Nephron progenitor cell (in vitro differentiated cells): ENCODE measurements around the gene VAPA.

Source experiments
- DNase-seq: peaks from one replicate; pipeline ENCODE4 v3.0.0; 2021
- H3K27ac Mint-ChIP-seq: 2 replicates; pipeline ENCODE4 v1.8.0; 2021; ENCODE audit warnings: mild to moderate bottlenecking, moderate library complexity, mixed read lengths
- H3K27me3 Mint-ChIP-seq: 2 replicates; pipeline ENCODE4 v1.8.0; 2021; ENCODE audit warnings: mild to moderate bottlenecking, low read depth, mixed read lengths; ENCODE audit not compliant: poor library complexity
- H3K36me3 Mint-ChIP-seq: 2 replicates; pipeline ENCODE4 v1.8.0; 2021; ENCODE audit warnings: low read depth, mixed read lengths
- H3K4me1 Mint-ChIP-seq: 2 replicates; pipeline ENCODE4 v1.8.0; 2021; ENCODE audit warnings: mixed read lengths
- H3K4me3 Mint-ChIP-seq: 2 replicates; pipeline ENCODE4 v1.8.0; 2021; ENCODE audit warnings: mild to moderate bottlenecking, moderate library complexity, mixed read lengths
- H3K9me3 Mint-ChIP-seq: 2 replicates; pipeline ENCODE4 v1.8.0; 2021; ENCODE audit warnings: mild to moderate bottlenecking, moderate library complexity, mixed read lengths
- TF ChIP-seq, protein P1 (sequence below): fragments of 200-600 bp; sonication (generic); IDR thresholded peaks from 2 replicates; pipeline ENCODE4 v1.5.0; 2021; ENCODE audit warnings: antibody characterized with exemption

VAPA gene, protein sequence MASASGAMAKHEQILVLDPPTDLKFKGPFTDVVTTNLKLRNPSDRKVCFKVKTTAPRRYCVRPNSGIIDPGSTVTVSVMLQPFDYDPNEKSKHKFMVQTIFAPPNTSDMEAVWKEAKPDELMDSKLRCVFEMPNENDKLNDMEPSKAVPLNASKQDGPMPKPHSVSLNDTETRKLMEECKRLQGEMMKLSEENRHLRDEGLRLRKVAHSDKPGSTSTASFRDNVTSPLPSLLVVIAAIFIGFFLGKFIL

DNA sequence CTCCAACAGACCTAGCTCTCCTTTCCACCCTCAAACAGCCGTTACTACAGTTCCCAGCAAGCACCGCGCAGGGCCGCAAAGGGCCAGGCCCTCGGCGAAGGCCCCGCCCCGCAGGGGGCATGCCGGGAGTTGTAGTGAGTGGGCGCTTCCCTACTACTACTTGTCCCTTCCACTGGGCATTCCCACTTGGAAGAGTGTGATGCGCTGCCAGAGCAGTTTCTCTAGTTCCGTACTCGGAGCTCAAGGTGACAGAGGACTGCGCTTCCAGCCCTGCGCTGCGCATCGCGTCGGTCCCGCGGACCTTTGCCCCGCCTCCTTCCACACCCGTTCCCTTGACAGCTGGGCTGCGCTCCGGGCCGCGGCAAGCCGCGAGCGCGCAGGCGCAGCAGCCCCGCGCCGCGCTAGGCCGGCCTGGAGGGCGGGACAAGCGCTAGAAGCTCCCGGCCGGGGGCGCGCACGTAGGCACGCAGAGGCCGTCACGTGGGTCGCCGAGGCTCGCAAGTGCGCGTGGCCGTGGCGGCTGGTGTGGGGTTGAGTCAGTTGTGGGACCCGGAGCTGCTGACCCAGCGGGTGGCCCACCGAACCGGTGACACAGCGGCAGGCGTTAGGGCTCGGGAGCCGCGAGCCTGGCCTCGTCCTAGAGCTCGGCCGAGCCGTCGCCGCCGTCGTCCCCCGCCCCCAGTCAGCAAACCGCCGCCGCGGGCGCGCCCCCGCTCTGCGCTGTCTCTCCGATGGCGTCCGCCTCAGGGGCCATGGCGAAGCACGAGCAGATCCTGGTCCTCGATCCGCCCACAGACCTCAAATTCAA is at the start of gene VAPA:
Gene VAPA (plus strand): TSS at position 491 of the 808 bp plus-strand sequence. CDS start 241 bp downstream, at position 732.
- H3K4me3 Mint-ChIP-seq: peak within 1 kb of the TSS; percentile 93
- peaks cover 8% of the 10 kb centered on the region for H3K27me3 Mint-ChIP-seq
- H3K27ac Mint-ChIP-seq: peak within 1 kb of the TSS; percentile 72
- TF ChIP-seq, protein P1, sequence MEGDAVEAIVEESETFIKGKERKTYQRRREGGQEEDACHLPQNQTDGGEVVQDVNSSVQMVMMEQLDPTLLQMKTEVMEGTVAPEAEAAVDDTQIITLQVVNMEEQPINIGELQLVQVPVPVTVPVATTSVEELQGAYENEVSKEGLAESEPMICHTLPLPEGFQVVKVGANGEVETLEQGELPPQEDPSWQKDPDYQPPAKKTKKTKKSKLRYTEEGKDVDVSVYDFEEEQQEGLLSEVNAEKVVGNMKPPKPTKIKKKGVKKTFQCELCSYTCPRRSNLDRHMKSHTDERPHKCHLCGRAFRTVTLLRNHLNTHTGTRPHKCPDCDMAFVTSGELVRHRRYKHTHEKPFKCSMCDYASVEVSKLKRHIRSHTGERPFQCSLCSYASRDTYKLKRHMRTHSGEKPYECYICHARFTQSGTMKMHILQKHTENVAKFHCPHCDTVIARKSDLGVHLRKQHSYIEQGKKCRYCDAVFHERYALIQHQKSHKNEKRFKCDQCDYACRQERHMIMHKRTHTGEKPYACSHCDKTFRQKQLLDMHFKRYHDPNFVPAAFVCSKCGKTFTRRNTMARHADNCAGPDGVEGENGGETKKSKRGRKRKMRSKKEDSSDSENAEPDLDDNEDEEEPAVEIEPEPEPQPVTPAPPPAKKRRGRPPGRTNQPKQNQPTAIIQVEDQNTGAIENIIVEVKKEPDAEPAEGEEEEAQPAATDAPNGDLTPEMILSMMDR: no peak
- H3K4me1 Mint-ChIP-seq: peaks cover 23% of the 10 kb centered on the region
- H3K36me3 Mint-ChIP-seq: no peaks in the 10 kb centered on the region
- H3K9me3 Mint-ChIP-seq: no peaks in the 10 kb centered on the region
- peak; percentile 92 for DNase-seq

DNA sequence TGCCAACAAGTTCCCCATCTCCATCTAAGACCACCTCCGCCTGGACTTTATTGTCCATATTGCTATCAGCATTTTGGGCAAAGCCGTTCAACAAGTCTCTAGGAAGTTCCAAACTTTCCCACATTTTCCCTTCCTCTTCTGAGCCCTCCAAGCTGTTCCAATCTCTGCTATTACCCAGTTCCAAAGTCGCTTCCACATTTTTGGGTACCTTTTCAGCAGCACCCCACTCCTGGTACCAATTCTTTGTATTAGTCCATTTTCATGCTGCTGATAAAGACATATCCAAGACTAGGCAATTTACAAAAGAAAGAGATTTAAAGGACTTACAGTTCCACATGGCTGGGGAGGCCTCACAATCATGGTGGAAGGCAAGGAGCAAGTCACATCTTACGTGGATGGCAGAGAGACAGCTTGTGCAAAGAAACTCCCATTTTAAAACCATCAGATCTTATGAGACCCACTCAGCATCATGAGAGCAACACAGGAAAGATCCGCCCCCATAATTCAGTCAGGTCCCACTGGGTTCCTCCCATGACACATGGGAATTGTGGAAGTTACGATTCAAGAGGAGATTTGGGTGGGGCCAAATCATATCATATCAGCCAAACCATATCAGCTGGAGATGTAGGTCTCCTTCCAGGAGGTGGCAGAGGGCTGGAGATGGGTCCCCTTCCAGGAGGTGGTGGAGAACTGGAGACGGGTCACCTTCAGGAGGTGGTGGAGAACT is 47.9 kb upstream of the VAPA start:
- H3K4me1 Mint-ChIP-seq: peaks cover 30% of the 10 kb centered on the region
- peaks cover 3% of the 10 kb centered on the region for H3K27me3 Mint-ChIP-seq
- DNase-seq: no peak
- H3K27ac Mint-ChIP-seq: peak overlapping the region; percentile 74
- H3K4me3 Mint-ChIP-seq: no peak overlapping the region
- H3K9me3 Mint-ChIP-seq: peaks cover 33% of the 10 kb centered on the region
- H3K36me3 Mint-ChIP-seq: peaks cover 12% of the 10 kb centered on the region
- TF ChIP-seq, protein P1: no peak

DNA sequence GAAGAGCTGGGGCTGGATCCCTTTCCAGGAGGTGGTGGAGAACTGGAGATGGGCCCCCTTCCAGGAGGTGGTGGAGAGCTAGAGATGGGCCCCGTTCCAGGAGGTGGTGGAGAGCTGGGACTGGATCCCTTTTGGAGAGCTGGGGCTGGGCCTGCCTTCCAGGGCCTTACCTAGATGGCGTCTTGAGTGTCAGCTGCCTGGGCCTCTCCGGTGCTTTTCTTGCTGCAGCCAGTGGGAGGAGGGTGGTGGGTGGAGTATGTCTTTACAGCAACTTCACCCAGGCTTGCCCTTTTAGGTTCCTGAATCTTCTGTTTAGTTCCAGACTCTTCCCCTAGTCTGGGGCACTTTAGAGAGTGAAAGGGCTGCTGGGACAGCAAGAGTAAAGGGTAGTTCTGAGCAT is 47.2 kb upstream of the VAPA start:
- DNase-seq: no peak
- Mint-ChIP-seq H3K4me1 (peaks cover 37% of the 10 kb centered on the region), H3K27ac (no peak overlapping the region), H3K27me3 (peaks cover 3% of the 10 kb centered on the region), H3K36me3 (peaks cover 12% of the 10 kb centered on the region), H3K9me3 (peaks cover 33% of the 10 kb centered on the region), H3K4me3 (no peak overlapping the region)
- TF ChIP-seq, protein P1: no peak

DNA sequence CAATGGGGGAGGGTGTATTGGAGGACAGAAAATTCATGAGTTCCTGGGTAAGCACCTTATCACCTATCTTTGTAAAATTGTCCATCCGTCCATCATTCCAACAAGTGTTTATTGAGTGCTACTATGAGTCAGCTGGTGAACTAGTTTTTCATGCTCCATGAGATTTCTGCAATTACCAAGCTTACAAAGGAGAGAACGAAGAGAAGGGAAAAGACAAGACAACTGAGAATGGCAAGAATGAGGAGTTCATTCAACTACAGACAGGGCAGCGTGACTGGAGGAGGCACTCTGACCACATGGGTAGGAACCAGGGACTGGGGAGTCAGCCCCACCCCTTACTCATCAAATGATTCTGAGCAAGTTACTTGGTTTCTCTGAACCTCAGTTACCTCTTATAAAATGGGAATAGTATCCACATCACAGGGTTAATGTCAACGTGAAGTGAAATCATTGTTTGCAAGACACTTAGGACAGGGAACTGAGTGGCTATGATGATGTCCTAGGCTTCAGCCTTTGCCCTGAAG is 46.7 kb upstream of the VAPA start:
- H3K36me3 Mint-ChIP-seq: peaks cover 12% of the 10 kb centered on the region
- H3K9me3 Mint-ChIP-seq: peaks cover 33% of the 10 kb centered on the region

DNA sequence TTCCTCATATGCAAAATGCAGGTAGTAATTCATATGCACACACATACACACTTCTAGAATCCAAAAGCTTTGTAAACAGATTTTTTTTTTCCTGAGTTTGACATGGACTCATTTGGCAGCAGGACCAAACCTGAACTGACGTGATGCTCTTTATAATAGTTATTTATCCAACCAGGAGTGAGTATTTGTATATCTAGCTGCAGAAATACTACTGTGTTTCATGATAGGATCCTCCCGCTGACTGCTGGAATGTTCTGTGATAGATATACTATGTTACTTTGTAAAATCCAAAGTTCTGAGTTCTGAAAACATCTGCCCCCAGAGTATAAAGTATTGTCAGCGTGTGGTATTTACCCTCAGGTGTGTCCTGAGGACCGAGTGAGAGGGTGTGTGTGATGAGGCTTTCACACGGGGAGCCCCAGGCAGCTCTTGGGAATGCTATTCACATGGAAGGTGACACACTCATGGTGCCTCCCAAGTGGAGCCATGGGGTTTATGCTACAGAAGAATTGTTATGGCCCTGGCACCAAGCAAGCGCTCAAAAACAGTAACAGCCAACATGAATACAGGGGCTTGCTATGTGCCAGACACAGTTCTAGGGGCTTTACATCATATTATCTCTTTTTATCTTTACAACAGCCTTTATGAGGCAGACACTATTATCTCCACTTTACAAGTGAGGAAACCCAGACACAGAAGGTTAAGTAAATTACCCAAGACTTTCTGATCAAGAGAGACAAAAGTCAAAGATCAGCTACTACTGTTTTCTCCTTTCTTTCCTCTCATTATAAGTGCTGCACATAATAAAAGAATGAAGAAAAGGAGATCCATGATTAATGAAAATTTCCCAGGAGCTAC is 44.7 kb upstream of the VAPA start:
- TF ChIP-seq, protein P1: no peak
- Mint-ChIP-seq H3K4me1 (peaks cover 32% of the 10 kb centered on the region), H3K36me3 (peaks cover 12% of the 10 kb centered on the region), H3K4me3 (no peak overlapping the region), H3K27ac (no peak overlapping the region), H3K9me3 (peaks cover 33% of the 10 kb centered on the region), H3K27me3 (peaks cover 3% of the 10 kb centered on the region)
- DNase-seq: no peak

More for the DNA sequence above, 46.7 kb upstream of the VAPA start:
- DNase-seq: no peak
- Mint-ChIP-seq H3K4me3 (no peak overlapping the region), H3K27me3 (peaks cover 3% of the 10 kb centered on the region), H3K27ac (no peak overlapping the region), H3K4me1 (peaks cover 37% of the 10 kb centered on the region)
- TF ChIP-seq, protein P1: no peak
